Lower lobe of right lung (tissue), 2 donors: Measurements from ENCODE around the gene NUP210L. TPM values are rescaled to one million over a fixed set of nuclear protein-coding genes. Genes with fewer than 3 reads are reported as not detected.
A peak's percentile ranks its signal among the peaks of the same experiment; 100 is the strongest.

Source experiments
- ATAC-seq, 2 donors: fragments of 200-7000 bp; cut with Tn5 transposase; one replicate each; pipeline ENCODE4 v1.9.1; 2020 to 2022; ENCODE audit warnings: mild to moderate bottlenecking in 2 of 2, moderate library complexity in 2 of 2
- DNase-seq: peaks from one replicate; pipeline ENCODE4 v3.0.0-alpha.2; 2020
- H3K27ac ChIP-seq: fragments of 200-600 bp; one replicate; pipeline ENCODE4 v1.8.0; 2022
- H3K27me3 ChIP-seq: fragments of 200-600 bp; one replicate; pipeline ENCODE4 v1.8.0; 2022; ENCODE audit warnings: low read depth
- H3K36me3 ChIP-seq: fragments of 200-600 bp; one replicate; pipeline ENCODE4 v1.8.0; 2022; ENCODE audit warnings: mild to moderate bottlenecking
- H3K4me1 ChIP-seq: fragments of 200-600 bp; one replicate; pipeline ENCODE4 v1.8.0; 2022
- H3K4me3 ChIP-seq: fragments of 200-600 bp; one replicate; pipeline ENCODE4 v1.8.0; 2022; ENCODE audit warnings: mild to moderate bottlenecking
- H3K9me3 ChIP-seq: fragments of 200-600 bp; one replicate; pipeline ENCODE4 v1.8.0; 2022
- CTCF ChIP-seq: fragments of 200-600 bp; IDR thresholded peaks from one replicate; pipeline ENCODE4 v1.8.0; 2022; ENCODE audit warnings: antibody characterized with exemption, mild to moderate bottlenecking
- intact Hi-C: fragments of 100-400 bp; cut with DNase I; formaldehyde crosslinking; loops from one replicate; pipeline ENCODE4 v1.11.0; 2022
- total RNA-seq: library from RNA; stranded (reverse); fragmentation: NEBNext Ultra II Directional; extraction: Animal tissue kit (Norgen Biotek cat#: 25700); gene quantifications from one replicate; pipeline ENCODE4 v1.2.1, GENCODE V29; 2021
- donor health status: DM: no; HTN: yes; CAD: no; lungs with severe emphysema.

Gene NUP210L
- total RNA-seq, 1 donor from 2014 or later: 1.7 TPM

GRCh38 chr1:153973071-153973470, 181.8 kb downstream of the NUP210L start:
- Histone ChIP-seq H3K4me1 (peaks cover 25% of the 10 kb centered on the region), H3K9me3 (no peaks in the 10 kb centered on the region), H3K4me3 (no peak overlapping the region), H3K27ac (no peak overlapping the region), H3K36me3 (peaks cover 36% of the 10 kb centered on the region), H3K27me3 (no peaks in the 10 kb centered on the region)
- TF ChIP-seq CTCF: no peak
- no peak for ATAC-seq
- intact Hi-C loops: no loop called here
- no peak for DNase-seq

- TF ChIP-seq CTCF: no peak
- H3K9me3 ChIP-seq: no peaks in the 10 kb centered on the region
- H3K36me3 ChIP-seq: peaks cover 28% of the 10 kb centered on the region
- peaks cover 24% of the 10 kb centered on the region for H3K4me1 ChIP-seq
- DNase-seq: no peak
- no peak for ATAC-seq
- no peaks in the 10 kb centered on the region for H3K27me3 ChIP-seq
- H3K4me3 ChIP-seq: no peak overlapping the region
- no peak overlapping the region for H3K27ac ChIP-seq
- intact Hi-C loops: no loop called here
Measured at GRCh38 chr1:153970346-153970745, 184.5 kb downstream of the NUP210L start.

DNA sequence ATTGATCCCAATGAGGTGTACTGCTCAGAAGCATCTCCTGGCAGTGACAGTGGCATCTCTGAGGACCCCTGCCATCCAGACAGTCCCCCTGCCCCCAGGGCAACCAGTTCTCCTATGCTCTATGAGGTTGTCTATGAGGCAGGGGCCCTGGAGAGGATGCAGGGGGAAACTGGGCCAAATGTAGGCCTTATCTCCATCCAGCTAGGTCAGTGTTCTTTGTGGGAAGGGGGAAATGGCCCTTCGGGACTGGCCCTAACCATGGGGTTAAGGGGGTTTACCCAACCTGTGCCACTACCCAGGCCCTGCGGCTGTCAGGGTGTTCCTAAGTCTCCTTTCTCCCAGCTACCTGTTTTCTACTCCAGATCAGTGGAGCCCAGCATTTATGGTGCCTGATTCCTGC, 185.9 kb downstream of the NUP210L start:
- ATAC-seq (no peak), DNase-seq (no peak)
- no peak for TF ChIP-seq CTCF
- Histone ChIP-seq H3K27ac (no peak overlapping the region), H3K4me3 (peak overlapping the region; percentile 73), H3K4me1 (peaks cover 33% of the 10 kb centered on the region), H3K27me3 (no peaks in the 10 kb centered on the region), H3K36me3 (peaks cover 14% of the 10 kb centered on the region), H3K9me3 (no peaks in the 10 kb centered on the region)
- intact Hi-C loops: no loop called here

DNA sequence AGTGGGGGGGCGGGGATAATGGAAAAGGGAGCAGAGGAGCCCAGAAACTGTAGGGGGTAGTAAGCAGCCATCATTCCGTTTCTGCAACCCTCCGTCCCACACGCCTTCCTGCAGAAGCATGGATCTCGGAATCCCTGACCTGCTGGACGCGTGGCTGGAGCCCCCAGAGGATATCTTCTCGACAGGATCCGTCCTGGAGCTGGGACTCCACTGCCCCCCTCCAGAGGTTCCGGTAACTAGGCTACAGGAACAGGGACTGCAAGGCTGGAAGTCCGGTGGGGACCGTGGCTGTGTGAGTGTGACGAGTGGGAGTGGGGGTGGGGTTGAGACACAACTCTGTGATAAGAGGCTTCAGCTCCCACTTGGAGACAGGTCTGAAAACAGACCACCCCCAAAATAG, 186.5 kb downstream of the NUP210L start:
- Histone ChIP-seq H3K36me3 (peaks cover 9% of the 10 kb centered on the region), H3K4me3 (peak overlapping the region; percentile 73), H3K27ac (peak overlapping the region; percentile 94), H3K9me3 (no peaks in the 10 kb centered on the region), H3K27me3 (no peaks in the 10 kb centered on the region), H3K4me1 (peaks cover 34% of the 10 kb centered on the region)
- no peak for ATAC-seq
- no peak for DNase-seq
- intact Hi-C loops: no loop called here
- TF ChIP-seq CTCF: no peak

DNA sequence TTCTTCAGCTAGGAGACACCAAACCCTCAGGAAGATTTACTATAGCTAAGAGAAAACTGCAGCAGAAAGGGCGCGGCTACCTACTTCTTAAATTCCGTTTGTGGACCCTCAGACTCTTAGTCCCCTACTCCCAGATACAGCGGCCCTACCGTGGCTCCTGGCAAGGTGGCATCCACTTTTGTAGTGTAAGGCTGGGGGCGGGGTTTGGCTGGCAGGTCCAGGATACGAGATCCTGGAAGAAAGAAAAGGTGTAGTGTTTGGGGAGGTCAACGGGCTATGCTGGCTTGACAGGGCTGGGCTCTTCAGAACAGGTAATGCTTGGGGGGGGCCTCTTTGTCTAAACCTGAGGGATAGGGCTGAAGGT, 186.9 kb downstream of the NUP210L start:
- DNase-seq (peak; percentile 79), ATAC-seq (no peak)
- Histone ChIP-seq H3K27ac (peak overlapping the region; percentile 94), H3K9me3 (no peaks in the 10 kb centered on the region), H3K4me3 (peak overlapping the region; percentile 73), H3K36me3 (peaks cover 4% of the 10 kb centered on the region), H3K4me1 (peaks cover 34% of the 10 kb centered on the region), H3K27me3 (no peaks in the 10 kb centered on the region)
- intact Hi-C loops: no loop called here
- no peak for TF ChIP-seq CTCF
